HEK293T (cell line): ENCODE measurements around the gene MRPS2.
"Not testable (repeated sequence)": the region's sequence is repeated elsewhere in the genome, so short reads cannot be mapped to it uniquely, and the experiment has no call there.

Experiments
- CTCF ChIA-PET: fragments of 350-600 bp; formaldehyde crosslinking; extraction: SDS; loops from one replicate; lab custom pipeline; 2021; ENCODE audit warnings: antibody characterized with exemption, inconsistent platforms; lab: Yijun Ruan, JAX
- POLR2A ChIA-PET: fragments of 350-600 bp; formaldehyde crosslinking; extraction: SDS; loops from one replicate; lab custom pipeline; 2020; ENCODE audit warnings: antibody characterized with exemption, inconsistent platforms; lab: Yijun Ruan, JAX
- DNase-seq: peaks from one replicate; pipeline ENCODE4 v3.0.0; 2012; ENCODE audit warnings: mixed read lengths; ENCODE audit errors: extremely low spot score
- ARNT ChIP-seq: fragments of 450-650 bp; IDR thresholded peaks from 2 replicates; pipeline ENCODE4 v1.6.1; 2017; ENCODE audit warnings: mild to moderate bottlenecking
- BHLHE40 ChIP-seq: fragments of 450-650 bp; IDR thresholded peaks from 2 replicates; pipeline ENCODE4 v1.6.1; 2016; ENCODE audit warnings: mild to moderate bottlenecking, moderate library complexity, borderline replicate concordance
- CTBP1 ChIP-seq: fragments of 450-650 bp; IDR thresholded peaks from 2 replicates; pipeline ENCODE4 v1.6.1; 2016; ENCODE audit warnings: borderline replicate concordance
- ELF4 ChIP-seq: fragments of 450-650 bp; IDR thresholded peaks from 2 replicates; pipeline ENCODE4 v1.6.1; 2017; ENCODE audit warnings: antibody characterized with exemption
- FOXA1 ChIP-seq: fragments of 450-650 bp; IDR thresholded peaks from 2 replicates; pipeline ENCODE4 v1.6.1; 2016; ENCODE audit warnings: mild to moderate bottlenecking
- FOXK2 ChIP-seq: fragments of 450-650 bp; IDR thresholded peaks from 2 replicates; pipeline ENCODE4 v1.6.1; 2016; ENCODE audit warnings: mild to moderate bottlenecking
- FOXM1 ChIP-seq: fragments of 450-650 bp; IDR thresholded peaks from 2 replicates; pipeline ENCODE4 v1.6.1; 2017; ENCODE audit warnings: mild to moderate bottlenecking, borderline replicate concordance
- HDGF ChIP-seq: fragments of 450-650 bp; IDR thresholded peaks from 2 replicates; pipeline ENCODE4 v1.6.1; 2017; ENCODE audit warnings: antibody characterized with exemption, borderline replicate concordance
- L3MBTL2 ChIP-seq: fragments of 450-650 bp; conservative IDR thresholded peaks from 2 replicates; pipeline ENCODE4 v1.6.1; 2016; ENCODE audit warnings: mild to moderate bottlenecking
- LEF1 ChIP-seq: fragments of 450-650 bp; IDR thresholded peaks from 2 replicates; pipeline ENCODE4 v1.6.1; 2017; ENCODE audit warnings: mild to moderate bottlenecking, borderline replicate concordance
- NFRKB ChIP-seq: fragments of 450-650 bp; IDR thresholded peaks from 2 replicates; pipeline ENCODE4 v1.6.1; 2016; ENCODE audit warnings: mild to moderate bottlenecking, moderate library complexity
- SP1 ChIP-seq: fragments of 450-650 bp; IDR thresholded peaks from 2 replicates; pipeline ENCODE4 v1.6.1; 2017
- SUZ12 ChIP-seq: fragments of 450-650 bp; IDR thresholded peaks from 2 replicates; pipeline ENCODE4 v1.6.1; 2016; ENCODE audit warnings: mild to moderate bottlenecking
- TARDBP ChIP-seq: fragments of 450-650 bp; IDR thresholded peaks from 2 replicates; pipeline ENCODE4 v1.6.1; 2016
- ZNF384 ChIP-seq: fragments of 450-650 bp; IDR thresholded peaks from 2 replicates; pipeline ENCODE4 v1.6.1; 2016
- TF ChIP-seq, protein P1 (sequence below): fragments of 450-650 bp; IDR thresholded peaks from 2 replicates; pipeline ENCODE4 v1.6.1; 2016

Gene MRPS2

GRCh38 chr9:135533674-135534073, 33.2 kb downstream of the MRPS2 start:
- POLR2A ChIA-PET, result no interaction called here
- CTCF ChIA-PET, result interaction anchor here (0.7 kb wide), 1 partner anchor 264 kb away, joined by 3 read pairs; no protein-coding TSS in a partner anchor
- DNase-seq, result no peak
- TF ChIP-seq BHLHE40 (no peak), FOXK2 (no peak), ARNT (no peak), FOXA1 (no peak), SUZ12 (no peak), LEF1 (no peak)

GRCh38 chr9:135534192-135534711, 33.8 kb downstream of the MRPS2 start:
- CTCF ChIA-PET, POLR2A ChIA-PET: not testable (repeated sequence)

DNA sequence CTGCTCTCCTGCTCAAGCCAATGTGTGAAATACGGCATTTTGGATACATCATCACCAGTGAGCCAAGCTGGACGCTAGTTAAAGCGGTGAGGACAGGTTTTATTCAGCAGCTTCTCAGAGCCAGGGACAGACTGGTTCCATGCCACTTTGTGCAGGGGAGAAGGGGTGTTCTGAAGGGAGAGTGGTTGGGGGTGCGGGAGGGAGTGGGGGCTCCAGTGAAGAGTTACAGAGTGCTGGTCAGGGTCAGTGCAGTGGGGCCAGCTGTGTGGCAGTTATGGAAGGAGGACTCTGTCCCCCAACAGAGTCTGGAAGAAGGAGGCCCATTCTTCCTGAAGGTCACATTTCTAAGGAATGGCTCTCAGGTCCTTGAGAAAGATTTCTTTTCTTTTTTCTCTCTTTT, 34.3 kb downstream of the MRPS2 start:
- POLR2A ChIA-PET, DNase-seq: not testable (repeated sequence)
- CTCF ChIA-PET, result interaction anchor here (0.7 kb wide), 1 partner anchor 115 kb away, joined by 3 read pairs; no protein-coding TSS in a partner anchor

More at GRCh38 chr9:135534192-135534711, 33.8 kb downstream of the MRPS2 start:
- DNase-seq, result not testable (repeated sequence)

GRCh38 chr9:135535631-135536030, 35.1 kb downstream of the MRPS2 start:
- POLR2A ChIA-PET, DNase-seq: not testable (repeated sequence)
- CTCF ChIA-PET, result interaction anchor here (0.7 kb wide), 1 partner anchor 116 kb away, joined by 3 read pairs; no protein-coding TSS in a partner anchor

- ChIA-PET CTCF (no interaction called here), POLR2A (no interaction called here)
- no peak for TF ChIP-seq HDGF
- TF ChIP-seq, protein P1, sequence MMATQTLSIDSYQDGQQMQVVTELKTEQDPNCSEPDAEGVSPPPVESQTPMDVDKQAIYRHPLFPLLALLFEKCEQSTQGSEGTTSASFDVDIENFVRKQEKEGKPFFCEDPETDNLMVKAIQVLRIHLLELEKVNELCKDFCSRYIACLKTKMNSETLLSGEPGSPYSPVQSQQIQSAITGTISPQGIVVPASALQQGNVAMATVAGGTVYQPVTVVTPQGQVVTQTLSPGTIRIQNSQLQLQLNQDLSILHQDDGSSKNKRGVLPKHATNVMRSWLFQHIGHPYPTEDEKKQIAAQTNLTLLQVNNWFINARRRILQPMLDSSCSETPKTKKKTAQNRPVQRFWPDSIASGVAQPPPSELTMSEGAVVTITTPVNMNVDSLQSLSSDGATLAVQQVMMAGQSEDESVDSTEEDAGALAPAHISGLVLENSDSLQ, result no peak
- TF ChIP-seq FOXA1, result no peak
- TF ChIP-seq LEF1, result no peak
- no peak for TF ChIP-seq ZNF384
- no peak for TF ChIP-seq L3MBTL2
- no peak for TF ChIP-seq TARDBP
- no peak for TF ChIP-seq BHLHE40
- no peak for TF ChIP-seq ELF4
- no peak for TF ChIP-seq ARNT
- no peak for TF ChIP-seq SUZ12
- TF ChIP-seq SP1, result no peak
- TF ChIP-seq FOXM1, result no peak
- no peak for TF ChIP-seq CTBP1
- no peak for TF ChIP-seq NFRKB
- DNase-seq, result no peak
Observed at GRCh38 chr9:135536216-135536615, 35.7 kb downstream of the MRPS2 start.

GRCh38 chr9:135543262-135543894, 42.9 kb downstream of the MRPS2 start:
- DNase-seq, POLR2A ChIA-PET, CTCF ChIA-PET: not testable (repeated sequence)

DNA sequence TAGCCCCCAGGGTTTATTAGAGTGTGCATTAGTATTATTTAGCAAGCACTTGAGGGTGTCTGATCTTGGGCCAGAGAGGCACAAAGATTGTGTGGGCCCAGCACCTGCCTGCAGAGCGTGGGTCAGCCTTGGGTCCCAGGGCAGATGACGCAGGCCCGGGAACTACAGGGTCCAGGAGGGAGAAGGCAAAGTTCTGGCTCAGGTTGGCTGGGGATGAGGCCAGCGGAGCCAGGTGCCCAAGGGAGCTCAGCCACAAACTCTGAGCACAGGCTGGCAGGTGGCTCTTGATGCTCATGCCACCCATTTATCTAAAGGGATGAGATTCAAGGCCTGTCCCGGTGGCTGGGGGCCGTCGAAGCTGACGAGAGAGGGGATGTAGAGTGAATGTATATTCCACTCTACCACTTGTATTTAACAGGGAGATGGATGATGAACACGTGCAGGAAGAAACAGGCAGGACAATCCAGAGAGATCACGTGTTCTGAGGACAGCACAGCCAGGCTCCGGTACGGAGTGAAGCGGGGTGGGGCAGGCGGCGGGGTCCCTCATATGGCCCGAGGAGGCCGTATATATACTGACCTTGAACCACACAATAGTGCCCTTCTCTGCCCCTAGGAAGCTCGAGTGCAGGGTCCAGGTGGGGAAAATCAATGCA, 44.6 kb downstream of the MRPS2 start:
- POLR2A ChIA-PET, result no interaction called here

GRCh38 chr9:135545646-135546176, 45.2 kb downstream of the MRPS2 start, which contains the start of gene OBP2A:
TSS of gene OBP2A (plus strand) at chr9:135546126. CDS start at chr9:135546181, 55 bp downstream.
- POLR2A ChIA-PET, DNase-seq, CTCF ChIA-PET: not testable (repeated sequence)

More for the DNA sequence above, 44.6 kb downstream of the MRPS2 start:
- DNase-seq, result no peak
- TF ChIP-seq ARNT (no peak), TARDBP (no peak), LEF1 (no peak), HDGF (no peak), ELF4 (no peak), SUZ12 (no peak), FOXM1 (no peak), ZNF384 (no peak), FOXA1 (no peak), CTBP1 (no peak), L3MBTL2 (no peak), FOXK2 (no peak)
- TF ChIP-seq, protein P1, result no peak
- CTCF ChIA-PET, result no interaction called here

- CTCF ChIA-PET, POLR2A ChIA-PET, DNase-seq: not testable (repeated sequence)
Observed at GRCh38 chr9:135546792-135547617, 46.5 kb downstream of the MRPS2 start.
